Subcutaneous adipose tissue (tissue), 4 donors: ENCODE measurements around the gene PNKP. TPM values are rescaled to one million over a fixed set of nuclear protein-coding genes. Genes with fewer than 3 reads are reported as not detected.

Source experiments
- total RNA-seq, 4 donors: library from RNA; depleted of rRNA; stranded (reverse); fragments of >200 nt; gene quantifications; one replicate each; pipeline ENCODE4 v1.1.0, GENCODE V29; 2016
- TF ChIP-seq, protein P1 (sequence below): fragments of 450-650 bp; IDR thresholded peaks from one replicate; pipeline ENCODE4 v1.5.1; 2016; ENCODE audit warnings: low read depth, mild to moderate bottlenecking, control low read depth, antibody characterized with exemption, moderate library complexity

Gene PNKP
- total RNA-seq, 4 donors from 2014 or later: 25.9 to 48.0 (median 38.7) TPM

DNA sequence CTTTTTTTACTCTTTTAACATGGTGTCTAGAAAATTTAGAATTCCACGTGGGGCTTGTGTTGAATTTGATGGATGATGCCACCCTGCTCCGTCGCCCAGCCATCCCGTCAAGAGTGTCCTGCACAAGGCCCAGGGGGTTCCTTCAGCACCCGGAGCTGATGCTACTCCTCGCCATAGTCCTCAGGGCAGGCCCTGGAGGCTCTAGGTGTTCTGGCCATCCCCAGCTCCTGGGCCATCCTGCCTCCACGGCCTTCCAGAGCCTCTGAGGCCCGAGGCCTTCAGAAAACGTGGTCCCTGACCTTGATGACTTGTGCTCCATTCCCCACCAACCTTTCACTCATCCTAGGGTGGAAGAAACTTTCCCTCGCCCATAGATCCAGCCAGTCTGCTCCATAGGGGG, 6.5 kb upstream of the PNKP start:
- TF ChIP-seq, protein P1, sequence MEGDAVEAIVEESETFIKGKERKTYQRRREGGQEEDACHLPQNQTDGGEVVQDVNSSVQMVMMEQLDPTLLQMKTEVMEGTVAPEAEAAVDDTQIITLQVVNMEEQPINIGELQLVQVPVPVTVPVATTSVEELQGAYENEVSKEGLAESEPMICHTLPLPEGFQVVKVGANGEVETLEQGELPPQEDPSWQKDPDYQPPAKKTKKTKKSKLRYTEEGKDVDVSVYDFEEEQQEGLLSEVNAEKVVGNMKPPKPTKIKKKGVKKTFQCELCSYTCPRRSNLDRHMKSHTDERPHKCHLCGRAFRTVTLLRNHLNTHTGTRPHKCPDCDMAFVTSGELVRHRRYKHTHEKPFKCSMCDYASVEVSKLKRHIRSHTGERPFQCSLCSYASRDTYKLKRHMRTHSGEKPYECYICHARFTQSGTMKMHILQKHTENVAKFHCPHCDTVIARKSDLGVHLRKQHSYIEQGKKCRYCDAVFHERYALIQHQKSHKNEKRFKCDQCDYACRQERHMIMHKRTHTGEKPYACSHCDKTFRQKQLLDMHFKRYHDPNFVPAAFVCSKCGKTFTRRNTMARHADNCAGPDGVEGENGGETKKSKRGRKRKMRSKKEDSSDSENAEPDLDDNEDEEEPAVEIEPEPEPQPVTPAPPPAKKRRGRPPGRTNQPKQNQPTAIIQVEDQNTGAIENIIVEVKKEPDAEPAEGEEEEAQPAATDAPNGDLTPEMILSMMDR: no peak

DNA sequence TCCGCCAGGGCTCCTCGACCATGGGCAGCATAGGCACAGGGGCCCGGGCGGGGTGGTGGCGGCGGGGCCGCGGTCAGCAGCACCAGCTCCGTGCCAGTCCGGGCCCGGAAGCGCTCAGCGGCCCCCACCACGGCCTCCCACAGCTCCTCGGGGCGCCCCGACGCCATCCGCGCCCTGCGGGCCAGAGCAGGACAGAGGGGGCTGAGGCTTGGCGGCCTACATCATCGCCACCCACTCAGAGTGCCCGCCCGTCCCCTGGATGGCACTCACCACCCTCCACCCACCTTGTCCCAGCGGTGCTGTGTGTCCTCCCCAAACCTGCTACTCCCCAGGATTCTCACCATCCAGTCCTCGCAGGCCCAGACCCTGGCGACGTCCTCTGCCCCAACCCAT, 5.7 kb upstream of the PNKP start:
- TF ChIP-seq, protein P1: no peak

DNA sequence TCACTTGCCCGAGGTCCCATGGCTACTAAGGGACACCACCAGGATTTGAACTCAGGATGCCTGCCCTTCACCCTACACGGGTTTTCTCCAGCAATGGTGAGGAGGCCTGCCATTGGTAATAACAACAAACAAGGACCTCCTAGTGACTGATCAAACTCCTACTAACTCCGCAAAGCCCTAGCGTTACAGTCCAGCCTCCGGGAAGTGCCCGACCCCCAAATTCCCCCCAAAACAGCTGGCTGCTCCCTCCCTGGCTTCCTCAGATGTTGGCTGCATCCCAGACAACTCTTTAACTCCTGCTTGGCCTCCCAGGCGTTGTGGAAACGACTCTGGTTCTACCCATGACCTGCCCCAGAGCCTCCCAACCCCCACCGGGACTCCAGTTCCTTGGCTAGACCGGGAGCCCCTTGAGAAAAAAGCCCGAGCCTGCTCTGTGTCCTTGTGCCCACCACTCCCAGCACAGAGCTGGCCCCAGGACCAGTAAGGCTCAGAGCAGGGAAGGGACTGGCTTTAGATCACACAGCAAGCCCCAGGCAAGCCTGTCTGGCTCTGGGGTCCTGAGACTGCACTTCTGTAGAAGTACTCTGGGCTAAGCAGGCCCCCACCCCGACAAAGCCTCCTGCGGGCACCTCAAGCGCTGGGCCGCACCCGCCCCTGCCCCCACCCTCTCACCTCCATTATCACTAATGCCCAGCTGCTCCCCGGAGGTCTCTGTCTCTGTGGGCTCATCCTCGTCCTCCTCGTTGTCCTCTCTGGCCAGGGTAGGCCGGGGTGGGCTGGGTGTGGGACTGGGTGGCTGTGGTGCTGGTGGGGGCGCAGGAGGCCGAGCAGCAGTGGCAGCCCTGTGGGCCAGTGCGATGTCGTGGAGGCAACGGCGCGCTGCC, 5.1 kb upstream of the PNKP start:
- TF ChIP-seq, protein P1: no peak

DNA sequence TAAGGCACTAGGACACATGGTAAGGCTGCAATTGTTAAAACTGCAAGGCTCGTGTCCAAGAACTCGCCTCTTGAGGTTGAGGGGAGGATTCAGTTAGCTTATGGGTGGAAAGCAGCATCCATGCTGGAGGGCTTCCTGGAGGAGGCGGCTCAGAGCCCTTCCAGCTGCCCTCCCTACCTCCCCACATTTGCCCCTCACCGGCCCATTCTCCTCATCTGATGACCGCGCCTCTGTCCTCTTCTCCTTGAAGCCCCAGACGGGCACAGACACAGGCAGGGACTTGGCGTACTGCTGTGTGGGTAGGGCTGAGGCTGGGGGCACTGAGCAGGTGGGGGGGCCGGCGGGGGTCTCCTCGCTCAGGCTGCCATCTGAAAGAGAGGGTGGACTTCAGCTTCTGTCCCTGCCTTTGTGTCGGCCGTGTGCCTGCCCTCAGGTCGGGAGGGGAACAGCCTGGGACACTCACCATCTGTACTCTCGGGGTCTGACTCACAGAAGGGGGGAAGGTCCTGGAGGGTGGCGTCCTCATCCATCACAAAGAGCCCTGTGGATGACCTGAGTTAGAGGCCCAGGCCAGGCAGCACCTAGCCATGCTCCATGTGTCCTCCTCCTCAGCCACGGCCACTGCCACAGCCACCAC, 4.1 kb upstream of the PNKP start:
- TF ChIP-seq, protein P1: no peak

DNA sequence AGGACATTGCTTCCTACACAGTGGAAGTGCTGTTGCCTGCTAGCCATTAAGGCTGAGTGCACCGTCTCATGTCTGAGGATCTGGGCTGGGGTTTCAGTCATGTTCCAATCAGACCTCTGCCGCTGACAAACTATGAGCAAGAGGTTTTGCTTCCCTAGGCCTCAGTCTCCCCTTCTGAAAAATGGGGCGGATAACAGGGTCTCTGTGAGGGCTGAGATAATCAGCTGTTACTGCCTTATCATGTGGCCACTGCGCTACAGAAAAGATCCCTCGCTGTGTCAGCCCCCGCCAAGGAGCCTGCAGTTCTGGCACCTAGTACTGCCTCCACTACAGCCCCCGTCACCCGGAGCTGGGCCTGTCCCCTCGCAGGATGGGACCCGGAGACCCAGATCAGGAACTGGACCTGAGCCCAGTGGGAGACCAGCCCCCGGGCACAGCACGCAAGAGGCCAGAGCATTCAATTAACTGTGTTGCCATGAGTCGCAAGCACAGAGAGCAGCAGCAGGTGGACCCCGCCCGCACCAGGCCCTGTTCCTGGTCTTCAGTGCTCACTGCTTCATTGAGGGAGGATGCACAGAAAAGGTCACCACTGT, 3.0 kb upstream of the PNKP start:
- TF ChIP-seq, protein P1: no peak

DNA sequence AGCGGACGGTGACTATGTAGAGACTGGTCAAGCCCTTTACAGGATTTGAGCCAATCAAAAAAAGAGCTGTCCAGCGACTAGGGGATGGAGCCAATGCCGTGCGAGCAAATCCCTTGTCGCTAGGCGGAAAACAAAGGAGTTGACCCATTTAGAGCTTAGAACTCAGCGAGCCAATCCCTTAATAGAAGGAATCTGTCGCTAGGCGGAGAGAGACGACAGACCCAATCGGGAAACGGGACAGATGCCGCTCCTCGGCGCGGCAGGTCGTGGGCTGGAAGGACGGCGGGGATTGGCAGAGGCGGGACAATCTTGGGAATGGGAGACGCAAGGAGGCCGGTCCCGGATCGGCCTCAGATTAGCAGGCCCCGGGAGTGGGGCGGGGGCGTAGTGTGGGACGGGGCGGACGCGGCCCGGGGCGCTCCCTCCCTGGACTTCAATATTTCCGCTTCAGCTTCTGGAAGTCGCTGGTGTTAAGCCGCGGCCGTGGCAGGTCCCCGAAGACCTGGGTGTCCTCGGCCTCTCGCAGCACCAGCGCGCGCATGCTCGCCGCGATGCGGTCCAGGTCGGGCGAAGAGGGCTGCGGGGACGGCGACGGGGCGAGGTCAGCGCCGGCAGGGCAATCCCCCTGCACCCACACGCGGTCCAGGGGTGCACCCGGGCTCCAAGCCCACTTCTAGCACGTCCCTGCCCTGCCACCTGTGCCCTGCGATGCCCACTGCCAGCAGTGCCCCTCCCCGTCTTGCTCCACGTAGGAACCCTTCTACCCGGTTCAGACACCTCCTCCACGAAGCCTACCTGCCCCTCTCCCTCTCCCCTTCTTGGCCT, 2.3 kb upstream of the PNKP start:
- TF ChIP-seq, protein P1: no peak
